Spleen (tissue), 11 donors: ENCODE measurements around the gene UVSSA. TPM values are rescaled to one million over a fixed set of nuclear protein-coding genes. Genes with fewer than 3 reads are reported as not detected.
"Not testable (repeated sequence)": the region's sequence is repeated elsewhere in the genome, so short reads cannot be mapped to it uniquely, and the experiment has no call there.

Source experiments
- DNase-seq: peaks from one replicate; pipeline ENCODE4 v3.0.0-alpha.2; 2020
- H3K27ac ChIP-seq, 8 donors: fragments of 200-600 bp; sonication (generic) in 7 of 8; 1 replicate in 4 of 8; 2 replicates in 4 of 8; pipeline versions ENCODE4 v1.5.0 to v1.8.0; 2016 to 2021; ENCODE audit warnings: inconsistent platforms in 4 of 8, mild to moderate bottlenecking in 4 of 8, moderate library complexity in 1 of 8
- H3K27me3 ChIP-seq, 7 donors: fragments of 200-600 bp; sonication (generic) in 6 of 7; replicated peaks in 1 of 7; 1 replicate in 4 of 7; 2 replicates in 3 of 7; pipeline versions ENCODE4 v1.5.0 to v1.8.0; 2016 to 2021; ENCODE audit warnings: inconsistent platforms in 3 of 7, mild to moderate bottlenecking in 1 of 7
- H3K36me3 ChIP-seq, 6 donors: fragments of 200-600 bp; sonication (generic) in 5 of 6; 1 replicate in 4 of 6; 2 replicates in 2 of 6; pipeline versions ENCODE4 v1.5.0 to v1.8.0; 2016 to 2021; ENCODE audit warnings: inconsistent platforms in 2 of 6
- H3K4me1 ChIP-seq, 6 donors: fragments of 200-600 bp; sonication (generic) in 5 of 6; 1 replicate in 3 of 6; 2 replicates in 3 of 6; pipeline versions ENCODE4 v1.5.0 to v1.8.0; 2016 to 2021; ENCODE audit warnings: inconsistent platforms in 3 of 6
- H3K4me3 ChIP-seq, 8 donors: fragments of 200-600 bp; sonication (generic) in 7 of 8; 1 replicate in 4 of 8; 2 replicates in 4 of 8; pipeline versions ENCODE4 v1.5.0 to v1.8.0; 2016 to 2021; ENCODE audit warnings: inconsistent platforms in 4 of 8, mild to moderate bottlenecking in 4 of 8, moderate library complexity in 2 of 8
- H3K9me3 ChIP-seq, 8 donors: fragments of 200-600 bp; sonication (generic) in 7 of 8; 1 replicate in 4 of 8; 2 replicates in 4 of 8; pipeline versions ENCODE4 v1.5.0 to v1.8.0; 2016 to 2021; ENCODE audit warnings: inconsistent platforms in 4 of 8
- POLR2A ChIP-seq, 3 donors: fragments of 450-650 bp; IDR thresholded peaks; one replicate each; pipeline ENCODE4 v1.5.1; 2017; ENCODE audit warnings: antibody characterized with exemption in 3 of 3, mild to moderate bottlenecking in 1 of 3
- POLR2AphosphoS5 ChIP-seq, 3 donors: sonication (generic); formaldehyde crosslinking; IDR thresholded peaks; one replicate each; pipeline ENCODE4 v1.5.1; 2017; ENCODE audit warnings: antibody characterized with exemption in 3 of 3
- WGBS, 5 donors: extraction: QIAGEN DNeasy Blood & Tissue Kit in 3 of 5; methylation state at CpG; one replicate each; pipeline versions ENCODE4 v1.1.5 to v1.1.7; 2013 to 2018; 5-methylcytosine and 5-hydroxymethylcytosine counted together
- intact Hi-C: fragments of 100-400 bp; cut with DNase I; formaldehyde crosslinking; loops from one replicate; pipeline ENCODE4 v1.15.0; 2023; ENCODE audit warnings: low total_unique reads
- polyA plus RNA-seq, 3 donors: library from polyadenylated mRNA; stranded (reverse); fragments of 200-250 nt; gene quantifications; one replicate each; pipeline ENCODE4 v1.2.1, GENCODE V29; 2013
- total RNA-seq, 7 donors: library from RNA; depleted of rRNA in 3 of 7; stranded (reverse); fragments of >200 nt in 3 of 7; fragmentation: NEBNext Ultra II Directional in 4 of 7; extraction: Animal tissue kit (Norgen Biotek cat#: 25700) in 4 of 7; gene quantifications; one replicate each; pipeline versions ENCODE4 v1.1.0 to v1.2.1, GENCODE V29; 2016 to 2021
- TF ChIP-seq, protein P1 (sequence below), 11 experiments: fragments of 200-600 bp in 7 of 11; fragments of 450-650 bp in 4 of 11; sonication (generic) in 4 of 11; IDR thresholded peaks in 8 of 11; conservative IDR thresholded peaks in 3 of 11; 1 replicate in 7 of 11; 2 replicates in 4 of 11; pipeline versions ENCODE4 v1.4.0 to v1.8.0; 2016 to 2021; ENCODE audit warnings: antibody characterized with exemption in 11 of 11, inconsistent platforms in 4 of 11, mild to moderate bottlenecking in 1 of 11
- donor health status: healthy with polysubstance abuse.
- donor health status: DM: no; HTN: no; CAD: no; lungs with moderate emphysema.
- donor health status: DM: no; HTN: no; CAD: no.
- donor health status: Bipolar disorder and iron deficiency.
- donor health status: healthy.
- donor health status: DM: no; HTN: no; CAD: no.
- donor health status: DM: yes; HTN: yes; CAD: no.

UVSSA gene
- total and polyA plus RNA-seq, 10 donors, result 3.0 to 54.0 (median 26.8) TPM

- H3K4me1 ChIP-seq, result no peaks in the 10 kb centered on the region
- no peak overlapping the region for H3K4me3 ChIP-seq
- H3K27ac ChIP-seq, result no peak overlapping the region
- no peaks in the 10 kb centered on the region for H3K9me3 ChIP-seq
- 92 to 98% (median 94%) methylated on average over 28 of the region's 28 CpGs for WGBS, 5 donors
- intact Hi-C loops, result no loop called here
- no peak for DNase-seq
- TF ChIP-seq, protein P1, sequence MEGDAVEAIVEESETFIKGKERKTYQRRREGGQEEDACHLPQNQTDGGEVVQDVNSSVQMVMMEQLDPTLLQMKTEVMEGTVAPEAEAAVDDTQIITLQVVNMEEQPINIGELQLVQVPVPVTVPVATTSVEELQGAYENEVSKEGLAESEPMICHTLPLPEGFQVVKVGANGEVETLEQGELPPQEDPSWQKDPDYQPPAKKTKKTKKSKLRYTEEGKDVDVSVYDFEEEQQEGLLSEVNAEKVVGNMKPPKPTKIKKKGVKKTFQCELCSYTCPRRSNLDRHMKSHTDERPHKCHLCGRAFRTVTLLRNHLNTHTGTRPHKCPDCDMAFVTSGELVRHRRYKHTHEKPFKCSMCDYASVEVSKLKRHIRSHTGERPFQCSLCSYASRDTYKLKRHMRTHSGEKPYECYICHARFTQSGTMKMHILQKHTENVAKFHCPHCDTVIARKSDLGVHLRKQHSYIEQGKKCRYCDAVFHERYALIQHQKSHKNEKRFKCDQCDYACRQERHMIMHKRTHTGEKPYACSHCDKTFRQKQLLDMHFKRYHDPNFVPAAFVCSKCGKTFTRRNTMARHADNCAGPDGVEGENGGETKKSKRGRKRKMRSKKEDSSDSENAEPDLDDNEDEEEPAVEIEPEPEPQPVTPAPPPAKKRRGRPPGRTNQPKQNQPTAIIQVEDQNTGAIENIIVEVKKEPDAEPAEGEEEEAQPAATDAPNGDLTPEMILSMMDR (IDR thresholded peaks at IDR 0.05 in 8 of 11, conservative IDR thresholded peaks at IDR 0.05 in 3 of 11), result no peak
- TF ChIP-seq POLR2A (IDR thresholded peaks at IDR 0.05) (no peak), POLR2AphosphoS5 (IDR thresholded peaks at IDR 0.05) (no peak)
- H3K36me3 ChIP-seq, result peaks cover 0 to 99% (median 49%) of the 10 kb centered on the region in 6 donors
- no peaks in the 10 kb centered on the region for H3K27me3 ChIP-seq
These were observed 24.5 kb downstream of the UVSSA start for GRCh38 chr4:1371176-1372165.

GRCh38 chr4:1372576-1372975, 25.6 kb downstream of the UVSSA start:
- DNase-seq, H3K27ac ChIP-seq, H3K27me3 ChIP-seq, H3K4me1 ChIP-seq, H3K9me3 ChIP-seq, H3K4me3 ChIP-seq, intact Hi-C loops: not testable (repeated sequence)
- WGBS, 5 donors, result 83 to 93% (median 89%) methylated on average over 12 to 22 of the region's 22 CpGs
- peaks cover 0 to 99% (median 51%) of the 10 kb centered on the region in 6 donors for H3K36me3 ChIP-seq

- WGBS, 5 donors, result 94 to 98% (median 96%) methylated on average over 33 to 42 of the region's 42 CpGs
- no peak overlapping the region for H3K4me3 ChIP-seq
- H3K36me3 ChIP-seq, result peaks cover 0 to 98% (median 50%) of the 10 kb centered on the region in 6 donors
- no peaks in the 10 kb centered on the region for H3K27me3 ChIP-seq
- intact Hi-C loops, result no loop called here
- peak; percentile 53 for DNase-seq
- TF ChIP-seq POLR2A (IDR thresholded peaks at IDR 0.05) (no peak), POLR2AphosphoS5 (IDR thresholded peaks at IDR 0.05) (no peak)
- TF ChIP-seq, protein P1 (IDR thresholded peaks at IDR 0.05 in 8 of 11, conservative IDR thresholded peaks at IDR 0.05 in 3 of 11), result no peak
- H3K4me1 ChIP-seq, result no peaks in the 10 kb centered on the region
- H3K9me3 ChIP-seq, result no peaks in the 10 kb centered on the region
- no peak overlapping the region for H3K27ac ChIP-seq
These were observed 27.1 kb downstream of the UVSSA start for GRCh38 chr4:1373892-1374705.

GRCh38 chr4:1374706-1375045, 27.7 kb downstream of the UVSSA start:
- intact Hi-C loops, result no loop called here
- no peaks in the 10 kb centered on the region for H3K9me3 ChIP-seq
- peaks cover 0 to 97% (median 50%) of the 10 kb centered on the region in 6 donors for H3K36me3 ChIP-seq
- H3K27me3 ChIP-seq, result no peaks in the 10 kb centered on the region
- H3K27ac ChIP-seq, result no peak overlapping the region
- H3K4me3 ChIP-seq, result no peak overlapping the region
- DNase-seq, result peak; percentile 56
- TF ChIP-seq POLR2AphosphoS5 (IDR thresholded peaks at IDR 0.05) (no peak), POLR2A (IDR thresholded peaks at IDR 0.05) (no peak)
- TF ChIP-seq, protein P1 (IDR thresholded peaks at IDR 0.05 in 8 of 11, conservative IDR thresholded peaks at IDR 0.05 in 3 of 11), result no peak
- H3K4me1 ChIP-seq, result no peaks in the 10 kb centered on the region
- 91 to 98% (median 94%) methylated on average over 8 to 14 of the region's 14 CpGs for WGBS, 5 donors
